Embryonic facial prominence (tissue), 1 donor: Measurements from ENCODE around the gene PRDM12.

Experiments used
- DNase-seq: peaks from one replicate; pipeline ENCODE4 v3.0.0-alpha.2; 2016; ENCODE audit errors: extremely low spot score

The PRDM12 gene

GRCh38 chr9:130664251-130665028 lies at the start of gene PRDM12:
TSS of gene PRDM12 (plus strand) at chr9:130664594. CDS start at chr9:130664654, 60 bp downstream.
- DNase-seq: no peak

- DNase-seq: no peak
These were observed 47.9 kb upstream of the PRDM12 start for GRCh38 chr9:130616451-130616850.

GRCh38 chr9:130623466-130623865 lies 40.9 kb upstream of the PRDM12 start:
- DNase-seq: no peak

GRCh38 chr9:130624154-130624553 lies 40.2 kb upstream of the PRDM12 start:
- no peak for DNase-seq

GRCh38 chr9:130626249-130626996 lies 38.0 kb upstream of the PRDM12 start:
- DNase-seq: no peak

- no peak for DNase-seq
These were observed 37.3 kb upstream of the PRDM12 start for GRCh38 chr9:130627051-130627450.

- DNase-seq: no peak
These were observed 36.2 kb upstream of the PRDM12 start for GRCh38 chr9:130627896-130628792.

- no peak for DNase-seq
These were observed 34.8 kb upstream of the PRDM12 start for GRCh38 chr9:130629443-130630070.

GRCh38 chr9:130630071-130630450 lies 34.3 kb upstream of the PRDM12 start:
- DNase-seq: no peak

GRCh38 chr9:130630506-130631330 lies 33.7 kb upstream of the PRDM12 start:
- DNase-seq: no peak

- DNase-seq: no peak
These were observed 32.9 kb upstream of the PRDM12 start for GRCh38 chr9:130631331-130632080.

- no peak for DNase-seq
These were observed 32.2 kb upstream of the PRDM12 start for GRCh38 chr9:130632081-130632710.

GRCh38 chr9:130632841-130633240 lies 31.6 kb upstream of the PRDM12 start:
- DNase-seq: no peak

- no peak for DNase-seq
These were observed 30.8 kb upstream of the PRDM12 start for GRCh38 chr9:130633336-130634190.

- no peak for DNase-seq
These were observed 30.1 kb upstream of the PRDM12 start for GRCh38 chr9:130634191-130634768.

GRCh38 chr9:130634801-130635200 lies 29.6 kb upstream of the PRDM12 start:
- DNase-seq: no peak

GRCh38 chr9:130635306-130635705 lies 29.1 kb upstream of the PRDM12 start:
- no peak for DNase-seq
